Activated CD4-positive, alpha-beta T cell treated with anti-CD3 and anti-CD28 coated beads, Interleukin-2, amount 10 ng/mL, durations not matched to agents 24 days and 14 days (primary cell): Measurements from ENCODE around the gene FLT3. TPM values are rescaled to one million over a fixed set of nuclear protein-coding genes. Genes with fewer than 3 reads are reported as not detected.
A peak's percentile ranks its signal among the peaks of the same experiment; 100 is the strongest.
"Not testable (repeated sequence)": the region's sequence is repeated elsewhere in the genome, so short reads cannot be mapped to it uniquely, and the experiment has no call there.

Source experiments
- DNase-seq: peaks from one replicate; pipeline ENCODE4 v3.0.0; 2022
- H3K27ac Mint-ChIP-seq: one replicate; pipeline ENCODE4 v1.8.0; 2022; ENCODE audit warnings: mild to moderate bottlenecking, mixed read lengths
- H3K27me3 Mint-ChIP-seq: one replicate; pipeline ENCODE4 v1.8.0; 2022; ENCODE audit warnings: mixed read lengths
- H3K36me3 Mint-ChIP-seq: one replicate; pipeline ENCODE4 v1.8.0; 2022; ENCODE audit warnings: low read depth, mild to moderate bottlenecking, mixed read lengths
- H3K4me1 Mint-ChIP-seq: one replicate; pipeline ENCODE4 v1.8.0; 2021; ENCODE audit warnings: mixed read lengths
- H3K4me3 Mint-ChIP-seq: one replicate; pipeline ENCODE4 v1.8.0; 2022; ENCODE audit warnings: mild to moderate bottlenecking, moderate library complexity, mixed read lengths
- H3K9me3 Mint-ChIP-seq: one replicate; pipeline ENCODE4 v1.8.0; 2021; ENCODE audit warnings: mixed read lengths
- intact Hi-C: fragments of 100-400 bp; cut with micrococcal nuclease; formaldehyde crosslinking; loops from one replicate; pipeline ENCODE4 v1.15.1; 2023
- total RNA-seq: library from RNA; stranded (reverse); gene quantifications from 2 replicates; pipeline ENCODE4 v1.2.3, GENCODE V29; 2022

FLT3 gene
- total RNA-seq, 1 donor from 2014 or later = not detected

- H3K27ac Mint-ChIP-seq = no peak overlapping the region
- no peaks in the 10 kb centered on the region for H3K36me3 Mint-ChIP-seq
- intact Hi-C loops = no loop called here
- peaks cover 6% of the 10 kb centered on the region for H3K4me1 Mint-ChIP-seq
- no peak overlapping the region for H3K4me3 Mint-ChIP-seq
- H3K27me3 Mint-ChIP-seq = peaks cover 5% of the 10 kb centered on the region
- DNase-seq = no peak
- H3K9me3 Mint-ChIP-seq = no peaks in the 10 kb centered on the region
Measured at GRCh38 chr13:28026508-28026907, 73.9 kb downstream of the FLT3 start.

- Mint-ChIP-seq H3K27me3 (peaks cover 5% of the 10 kb centered on the region), H3K9me3 (no peaks in the 10 kb centered on the region), H3K27ac (no peak overlapping the region), H3K36me3 (no peaks in the 10 kb centered on the region), H3K4me3 (no peak overlapping the region), H3K4me1 (peaks cover 3% of the 10 kb centered on the region)
- intact Hi-C loops = no loop called here
- no peak for DNase-seq
Measured at GRCh38 chr13:28022848-28023518, 77.4 kb downstream of the FLT3 start.

DNA sequence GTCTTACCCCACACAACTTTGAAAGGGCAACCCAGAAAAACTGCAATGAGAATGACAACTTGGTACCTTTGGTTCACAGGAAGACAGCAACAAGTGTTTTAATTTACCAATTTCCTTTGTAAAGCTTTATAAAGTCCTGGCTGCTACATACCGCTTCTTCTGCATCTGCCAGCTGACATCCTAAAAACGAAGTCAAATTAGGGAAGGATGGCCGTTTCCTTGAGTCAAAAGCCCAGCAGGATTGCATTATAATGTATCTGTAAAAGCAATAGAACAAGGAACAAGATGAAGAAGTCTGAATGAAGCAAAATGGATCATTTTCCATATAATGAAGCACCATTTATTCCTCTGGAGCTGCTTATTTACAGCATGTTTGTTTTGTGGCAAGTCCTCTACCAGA is 86.1 kb downstream of the FLT3 start:
- H3K36me3 Mint-ChIP-seq = no peaks in the 10 kb centered on the region
- intact Hi-C loops = no loop called here
- H3K27me3 Mint-ChIP-seq = peaks cover 5% of the 10 kb centered on the region
- no peak overlapping the region for H3K27ac Mint-ChIP-seq
- no peaks in the 10 kb centered on the region for H3K9me3 Mint-ChIP-seq
- H3K4me3 Mint-ChIP-seq = no peak overlapping the region
- no peak for DNase-seq
- H3K4me1 Mint-ChIP-seq = peaks cover 2% of the 10 kb centered on the region

GRCh38 chr13:28013482-28013881 is 86.9 kb downstream of the FLT3 start:
- H3K4me1 Mint-ChIP-seq = peaks cover 2% of the 10 kb centered on the region
- no peak for DNase-seq
- no peak overlapping the region for H3K27ac Mint-ChIP-seq
- intact Hi-C loops = no loop called here
- no peaks in the 10 kb centered on the region for H3K9me3 Mint-ChIP-seq
- no peak overlapping the region for H3K4me3 Mint-ChIP-seq
- peaks cover 7% of the 10 kb centered on the region for H3K27me3 Mint-ChIP-seq
- H3K36me3 Mint-ChIP-seq = no peaks in the 10 kb centered on the region

- H3K4me3 Mint-ChIP-seq = no peak overlapping the region
- no peak for DNase-seq
- no peaks in the 10 kb centered on the region for H3K36me3 Mint-ChIP-seq
- no peak overlapping the region for H3K27ac Mint-ChIP-seq
- intact Hi-C loops = no loop called here
- H3K9me3 Mint-ChIP-seq = no peaks in the 10 kb centered on the region
- H3K4me1 Mint-ChIP-seq = peaks cover 2% of the 10 kb centered on the region
- peaks cover 7% of the 10 kb centered on the region for H3K27me3 Mint-ChIP-seq
Measured at GRCh38 chr13:28012896-28013295, 87.5 kb downstream of the FLT3 start.

- intact Hi-C loops = no loop called here
- no peak overlapping the region for H3K4me3 Mint-ChIP-seq
- no peak overlapping the region for H3K27ac Mint-ChIP-seq
- no peak for DNase-seq
- H3K36me3 Mint-ChIP-seq = no peaks in the 10 kb centered on the region
- peaks cover 7% of the 10 kb centered on the region for H3K27me3 Mint-ChIP-seq
- H3K9me3 Mint-ChIP-seq = no peaks in the 10 kb centered on the region
- H3K4me1 Mint-ChIP-seq = peaks cover 2% of the 10 kb centered on the region
Measured at GRCh38 chr13:28012383-28012782, 88.0 kb downstream of the FLT3 start.

DNA sequence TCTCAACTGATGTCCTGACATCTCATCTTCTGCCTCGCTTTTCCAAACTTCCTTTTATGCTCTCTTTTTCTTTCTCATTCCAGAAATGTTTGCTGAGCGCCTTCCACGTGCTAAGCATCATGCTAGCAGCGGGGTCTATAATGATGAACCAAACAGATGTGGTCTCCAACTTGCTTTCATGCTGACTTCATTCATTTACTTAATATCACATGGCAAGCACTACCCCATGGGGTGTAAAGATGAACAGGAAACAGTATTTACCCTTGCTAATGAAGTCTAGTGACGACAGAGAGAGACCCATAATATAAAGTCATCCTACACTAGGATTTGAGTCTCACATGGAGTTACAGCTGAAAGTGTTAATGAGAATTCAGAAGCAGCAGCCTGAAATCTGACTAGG is 90.3 kb downstream of the FLT3 start:
- Mint-ChIP-seq H3K4me1 (peaks cover 2% of the 10 kb centered on the region), H3K4me3 (no peak overlapping the region), H3K9me3 (no peaks in the 10 kb centered on the region), H3K36me3 (no peaks in the 10 kb centered on the region), H3K27me3 (peaks cover 7% of the 10 kb centered on the region), H3K27ac (no peak overlapping the region)
- no peak for DNase-seq
- intact Hi-C loops = no loop called here

- H3K27me3 Mint-ChIP-seq, H3K9me3 Mint-ChIP-seq, H3K4me3 Mint-ChIP-seq, DNase-seq, H3K27ac Mint-ChIP-seq, intact Hi-C loops, H3K4me1 Mint-ChIP-seq, H3K36me3 Mint-ChIP-seq: not testable (repeated sequence)
Measured at GRCh38 chr13:28005016-28005415, 95.4 kb downstream of the FLT3 start.

- intact Hi-C loops = no loop called here
- no peak overlapping the region for H3K27ac Mint-ChIP-seq
- H3K36me3 Mint-ChIP-seq = no peaks in the 10 kb centered on the region
- DNase-seq = no peak
- no peak overlapping the region for H3K4me3 Mint-ChIP-seq
- H3K9me3 Mint-ChIP-seq = no peaks in the 10 kb centered on the region
- H3K4me1 Mint-ChIP-seq = no peaks in the 10 kb centered on the region
- H3K27me3 Mint-ChIP-seq = no peaks in the 10 kb centered on the region
Measured at GRCh38 chr13:28002886-28003698, 97.3 kb downstream of the FLT3 start.

DNA sequence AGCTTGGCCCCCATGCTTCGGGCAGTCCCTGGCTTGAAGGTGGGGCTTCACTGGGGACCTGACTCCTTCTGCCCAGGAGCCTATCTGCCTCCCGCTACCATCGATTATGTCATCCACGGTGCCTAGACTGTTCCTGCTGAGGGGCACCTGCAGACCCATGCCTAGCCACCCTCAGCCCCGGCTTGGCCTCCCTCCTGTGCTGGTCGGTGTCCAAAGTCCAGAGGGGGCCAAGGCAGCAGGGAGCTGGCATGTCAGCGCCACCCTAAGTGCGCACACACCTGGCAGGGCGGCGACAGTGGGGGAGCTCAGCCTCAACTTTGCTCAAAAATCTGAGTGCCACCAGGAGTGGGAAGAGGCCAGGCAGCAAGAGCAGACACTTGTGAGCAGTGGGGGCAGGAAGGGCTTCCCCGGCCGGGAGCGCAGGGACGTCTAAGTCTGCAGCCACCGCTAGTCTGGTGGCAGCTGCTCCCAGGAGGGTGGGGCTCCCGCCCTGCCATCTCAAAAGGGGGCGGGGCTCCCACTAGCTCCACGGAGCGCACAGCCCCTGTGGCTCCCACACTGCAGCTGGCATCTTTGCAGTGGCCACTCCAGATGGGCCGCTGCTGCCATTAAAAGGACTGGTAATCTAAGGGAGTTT is 98.4 kb downstream of the FLT3 start:
- Mint-ChIP-seq H3K4me3 (no peak overlapping the region), H3K27ac (no peak overlapping the region), H3K27me3 (no peaks in the 10 kb centered on the region), H3K36me3 (no peaks in the 10 kb centered on the region), H3K4me1 (no peaks in the 10 kb centered on the region), H3K9me3 (no peaks in the 10 kb centered on the region)
- intact Hi-C loops = no loop called here
- no peak for DNase-seq

- no peak for DNase-seq
- Mint-ChIP-seq H3K4me1 (no peaks in the 10 kb centered on the region), H3K27ac (no peak overlapping the region), H3K36me3 (no peaks in the 10 kb centered on the region), H3K27me3 (no peaks in the 10 kb centered on the region), H3K9me3 (no peaks in the 10 kb centered on the region), H3K4me3 (no peak overlapping the region)
- intact Hi-C loops = no loop called here
Measured at GRCh38 chr13:28001049-28001448, 99.3 kb downstream of the FLT3 start.

GRCh38 chr13:28000567-28000966 is 99.8 kb downstream of the FLT3 start:
- H3K27ac Mint-ChIP-seq = no peak overlapping the region
- H3K36me3 Mint-ChIP-seq = no peaks in the 10 kb centered on the region
- DNase-seq = no peak
- H3K27me3 Mint-ChIP-seq = no peaks in the 10 kb centered on the region
- H3K9me3 Mint-ChIP-seq = no peaks in the 10 kb centered on the region
- H3K4me3 Mint-ChIP-seq = no peak overlapping the region
- intact Hi-C loops = no loop called here
- no peaks in the 10 kb centered on the region for H3K4me1 Mint-ChIP-seq

- Mint-ChIP-seq H3K9me3 (no peaks in the 10 kb centered on the region), H3K36me3 (no peaks in the 10 kb centered on the region), H3K4me3 (no peak overlapping the region), H3K27ac (no peak overlapping the region), H3K4me1 (no peaks in the 10 kb centered on the region), H3K27me3 (no peaks in the 10 kb centered on the region)
- intact Hi-C loops = loop anchor here (5.0 kb wide), 1 partner anchor 626 kb away; no protein-coding TSS in a partner anchor
- DNase-seq = peak; percentile 78
Measured at GRCh38 chr13:27997904-27998522, 102.4 kb downstream of the FLT3 start.

DNA sequence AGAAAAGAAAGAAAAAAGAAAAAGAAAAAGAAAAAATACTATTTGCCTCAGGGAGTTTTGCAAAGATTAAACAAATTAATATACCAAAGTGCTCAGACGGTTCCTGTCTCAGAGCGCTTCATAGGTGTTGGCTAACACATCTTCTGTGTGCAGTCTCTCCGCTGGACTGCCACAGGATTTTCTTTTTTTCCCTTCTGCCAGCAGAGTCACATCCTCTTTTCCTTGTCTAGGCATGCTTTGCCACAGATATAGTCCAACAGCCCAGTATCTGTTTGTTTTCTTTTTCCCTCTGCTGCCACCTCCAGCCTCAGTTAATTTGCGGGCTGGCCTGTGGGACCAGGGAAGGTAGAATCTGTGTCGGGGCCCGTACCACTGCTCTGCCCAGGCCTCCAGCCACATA is 108.5 kb downstream of the FLT3 start:
- no peaks in the 10 kb centered on the region for H3K27me3 Mint-ChIP-seq
- H3K36me3 Mint-ChIP-seq = no peaks in the 10 kb centered on the region
- H3K4me1 Mint-ChIP-seq = no peaks in the 10 kb centered on the region
- no peak overlapping the region for H3K4me3 Mint-ChIP-seq
- no peak overlapping the region for H3K27ac Mint-ChIP-seq
- intact Hi-C loops = no loop called here
- no peaks in the 10 kb centered on the region for H3K9me3 Mint-ChIP-seq
- DNase-seq = no peak
